CD1c-positive myeloid dendritic cell (primary cell): ENCODE results near the gene ANP32A.

ENCODE experiments used
- DNase-seq: peaks from one replicate; pipeline ENCODE4 v3.0.0-alpha.2; 2016; ENCODE audit errors: extremely low spot score

ANP32A gene

DNA sequence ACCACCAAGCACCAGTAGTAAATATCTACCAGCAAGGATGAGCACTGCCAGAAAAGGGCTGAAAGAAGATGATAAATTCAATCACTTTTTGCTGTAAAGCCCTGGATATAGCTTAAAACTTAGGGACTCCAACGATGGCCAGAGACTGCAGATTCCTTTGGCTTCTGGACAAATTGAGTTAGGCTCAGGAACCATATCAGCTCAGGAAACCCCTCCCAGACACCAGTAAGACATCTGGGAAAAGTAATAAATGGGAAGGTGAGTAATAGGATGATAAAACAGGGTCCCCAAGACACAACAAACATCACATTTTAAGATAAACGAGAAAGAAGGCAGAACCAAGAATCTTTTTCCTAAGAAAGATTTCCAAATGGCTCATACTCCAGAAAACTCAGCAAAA is 65.0 kb downstream of the ANP32A start:
- no peak for DNase-seq

- no peak for DNase-seq
Measured at GRCh38 chr15:68751622-68752021, 69.1 kb downstream of the ANP32A start.

DNA sequence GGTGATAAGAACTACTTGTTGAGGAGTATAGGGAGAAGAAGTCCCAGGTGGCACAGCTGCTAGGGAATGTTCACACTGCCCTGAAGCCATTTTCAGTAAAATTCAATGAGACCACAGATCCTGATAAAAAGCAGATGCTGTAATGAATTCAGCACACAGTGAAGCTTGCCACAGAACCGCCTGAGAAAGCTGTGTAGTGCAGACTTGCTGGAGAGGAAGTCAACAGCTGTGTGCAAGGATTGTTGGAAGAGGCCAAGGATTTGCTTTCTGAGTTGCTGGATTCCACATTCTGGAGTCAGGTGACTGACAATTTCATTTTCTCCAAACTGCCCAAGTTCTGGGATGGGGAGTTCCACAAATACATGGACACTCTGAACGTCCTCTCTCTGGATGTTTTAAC is 70.9 kb downstream of the ANP32A start:
- DNase-seq: no peak

DNA sequence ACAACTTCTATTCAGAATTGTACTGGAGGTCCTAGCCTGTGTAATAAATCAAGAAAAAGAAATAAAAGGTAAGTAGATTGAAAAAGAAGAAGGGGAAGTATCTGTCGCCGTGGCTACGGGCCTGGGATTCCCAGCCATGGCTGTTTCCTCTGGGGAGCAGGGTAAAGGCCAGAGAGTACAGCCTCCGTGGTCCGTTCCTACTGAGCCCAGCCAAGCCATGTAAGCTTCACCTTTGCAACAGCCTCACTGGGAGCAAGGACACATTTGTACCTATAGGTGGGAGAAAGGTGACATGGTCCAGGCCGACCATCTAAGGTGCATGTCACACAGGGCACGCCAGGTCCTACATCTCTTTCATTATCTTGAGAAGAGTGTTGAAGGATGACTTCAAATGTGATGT is 71.3 kb downstream of the ANP32A start:
- DNase-seq: no peak

DNA sequence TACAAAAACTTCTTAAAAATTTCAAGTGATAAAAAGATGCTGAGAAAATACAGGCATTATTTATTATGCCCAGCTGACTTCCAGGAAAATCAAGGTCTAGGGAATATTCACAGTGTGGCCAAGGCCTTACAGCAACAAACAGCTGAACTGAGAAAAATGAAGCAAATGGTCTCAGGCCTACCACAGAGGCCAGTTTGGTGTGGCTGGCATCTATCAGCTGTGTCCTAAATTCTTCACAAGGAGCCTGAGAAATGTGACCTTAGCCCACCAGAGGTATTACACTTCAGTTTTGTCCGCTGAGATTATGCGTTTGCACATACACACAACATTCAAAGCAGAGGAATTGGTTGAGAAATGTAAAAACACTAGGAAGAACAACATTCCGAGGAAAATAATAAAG is 77.4 kb downstream of the ANP32A start:
- no peak for DNase-seq

DNA sequence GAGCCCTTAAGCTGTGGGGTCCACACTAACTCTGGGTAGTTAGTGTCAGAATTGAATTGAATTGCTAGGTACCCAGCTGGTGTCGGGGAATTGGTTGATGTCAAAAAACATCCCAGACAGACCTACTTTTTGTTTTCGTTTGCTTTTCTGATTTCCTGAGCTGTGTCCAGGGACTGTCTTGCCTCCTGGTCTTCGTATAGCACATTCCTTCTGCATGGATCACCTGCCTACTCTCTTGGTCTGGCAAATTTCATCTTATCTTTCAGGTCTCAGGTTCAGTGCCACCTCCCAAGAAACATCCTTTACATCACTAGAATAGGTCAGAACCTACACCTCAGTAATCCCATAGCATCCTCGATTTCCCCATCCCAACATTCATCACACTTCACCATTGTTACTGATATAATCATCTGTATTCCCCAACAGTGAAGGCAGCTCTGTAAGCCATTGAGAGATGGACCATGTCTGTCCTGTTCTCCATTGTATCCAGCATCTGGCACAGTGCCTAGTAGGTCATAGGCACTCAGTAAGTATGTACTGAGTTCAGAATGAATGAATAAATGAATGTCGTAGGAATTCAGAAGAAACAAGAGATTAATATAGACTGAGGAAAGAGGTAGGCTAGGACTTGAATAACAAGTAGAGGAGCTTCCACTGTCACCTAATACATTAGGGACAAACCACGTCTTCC is 81.2 kb downstream of the ANP32A start:
- no peak for DNase-seq

DNA sequence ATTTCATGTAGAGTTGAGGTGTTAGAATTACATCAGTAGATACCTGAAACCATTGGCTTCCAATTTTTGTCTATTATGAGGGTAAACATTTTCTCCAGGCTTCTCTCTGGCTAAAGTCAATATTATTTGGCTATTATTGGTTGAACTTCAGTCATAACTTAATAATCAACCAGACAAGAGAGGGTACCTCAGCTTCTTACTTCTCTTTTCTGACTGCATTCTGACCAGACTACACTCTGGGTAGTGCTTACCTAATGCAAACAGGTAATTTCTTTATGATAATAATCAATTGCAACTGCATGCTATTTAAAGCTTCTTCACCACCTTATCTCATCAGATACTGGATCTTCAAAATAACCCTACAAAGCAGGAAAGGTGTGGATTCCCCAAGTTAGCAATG is 85.1 kb downstream of the ANP32A start:
- no peak for DNase-seq

GRCh38 chr15:68734881-68735280 is 85.8 kb downstream of the ANP32A start:
- DNase-seq: no peak

- no peak for DNase-seq
Measured at GRCh38 chr15:68734352-68734751, 86.3 kb downstream of the ANP32A start.

GRCh38 chr15:68733666-68734065 is 87.0 kb downstream of the ANP32A start:
- DNase-seq: no peak

- DNase-seq: no peak
Measured at GRCh38 chr15:68732451-68732850, 88.2 kb downstream of the ANP32A start.

DNA sequence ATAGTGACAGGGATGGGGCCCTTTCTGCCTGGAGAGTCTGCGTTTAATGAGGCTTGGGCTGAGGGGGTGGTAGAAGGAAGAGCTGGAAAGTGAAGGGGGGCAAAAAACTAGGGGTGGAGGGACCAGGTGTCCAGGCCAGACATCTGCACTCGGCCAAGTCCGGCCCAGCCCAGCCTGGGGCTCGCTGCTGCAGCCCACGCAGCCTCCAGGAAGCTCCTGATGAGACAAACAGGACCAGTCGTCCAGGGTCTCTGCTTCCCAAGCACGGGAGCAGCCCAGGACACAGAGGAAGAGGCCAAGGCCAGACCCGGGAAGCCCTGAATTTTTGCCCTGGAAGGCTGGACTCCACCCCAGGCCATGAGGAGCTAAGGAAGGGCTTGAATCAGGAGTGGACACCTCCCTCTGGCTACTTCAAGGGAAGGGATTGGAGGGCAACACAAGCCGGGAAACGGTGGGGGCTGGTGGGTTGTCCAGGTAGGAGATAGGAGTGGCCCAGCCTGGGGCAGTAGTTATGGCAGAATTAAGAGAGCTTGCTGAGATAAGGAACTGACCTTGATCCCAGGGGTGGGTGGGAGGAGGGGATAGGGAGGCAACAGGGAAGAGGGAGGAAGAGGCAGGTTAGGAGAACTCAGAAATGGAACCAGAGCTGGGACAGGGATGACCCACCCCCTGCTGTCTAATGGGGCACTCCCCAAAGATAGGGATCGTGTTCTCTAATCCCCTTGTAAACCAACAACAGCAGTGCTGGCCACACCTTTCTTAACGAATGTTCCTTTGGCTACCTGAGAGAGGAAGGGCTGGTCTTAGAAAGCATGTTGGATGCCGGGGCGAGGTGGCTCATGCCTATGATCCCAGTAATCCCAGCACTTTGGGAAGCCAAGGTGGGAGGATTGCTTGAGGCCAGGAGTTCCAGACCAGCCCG is 89.5 kb downstream of the ANP32A start:
- no peak for DNase-seq

- DNase-seq: peak; percentile 57
Measured at GRCh38 chr15:68730471-68730919, 90.2 kb downstream of the ANP32A start.

DNA sequence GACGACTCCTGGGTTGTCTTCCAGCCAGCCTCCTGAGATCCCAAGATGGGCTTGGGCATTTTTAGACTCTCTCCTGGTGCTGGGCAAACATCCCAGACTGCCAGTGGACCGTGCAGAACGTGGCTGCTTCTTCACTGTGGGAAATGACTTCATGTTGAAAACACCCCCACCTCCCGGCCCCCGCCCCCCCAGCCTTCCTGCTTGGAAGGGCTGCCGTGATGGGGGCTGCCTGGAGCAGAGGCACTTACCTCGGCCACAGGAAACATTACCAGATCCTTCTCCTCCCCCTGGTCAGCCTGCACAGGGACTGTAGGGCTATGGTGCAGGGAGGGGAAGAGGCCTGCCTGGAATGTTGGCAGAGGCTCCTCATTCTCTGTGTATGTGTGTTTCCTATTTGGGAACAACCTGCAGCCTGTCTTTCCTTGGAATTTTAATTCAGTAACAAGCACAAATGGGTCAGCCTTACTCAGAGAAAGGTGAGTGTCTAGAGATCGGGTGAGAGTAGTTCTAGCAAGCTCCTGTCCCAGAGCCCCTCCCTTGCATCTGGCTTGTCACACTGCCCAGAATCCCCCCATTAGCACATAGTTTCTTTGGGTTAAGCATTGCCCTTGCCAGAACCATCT is 90.8 kb downstream of the ANP32A start:
- no peak for DNase-seq
